H9 (cell line): ENCODE data around the gene ENO3. TPM values are rescaled to one million over a fixed set of nuclear protein-coding genes. Genes with fewer than 3 reads are reported as not detected.

ENCODE experiments used
- DNase-seq: peaks from one replicate; pipeline ENCODE4 v3.0.0-alpha.2; 2017
- H2AFZ ChIP-seq: one replicate; pipeline ENCODE4 v1.6.1; 2013; ENCODE audit warnings: mild to moderate bottlenecking, low read length, control low read depth, moderate library complexity
- H2AK5ac ChIP-seq: 2 replicates; pipeline ENCODE4 v1.6.1; 2013; ENCODE audit warnings: low read length, control low read depth, mixed read lengths; ENCODE audit not compliant: insufficient read length
- H2BK120ac ChIP-seq: one replicate; pipeline ENCODE4 v1.6.1; 2013; ENCODE audit warnings: low read depth, mild to moderate bottlenecking, low read length, control low read depth, inconsistent platforms; ENCODE audit not compliant: poor library complexity, severe bottlenecking
- H2BK12ac ChIP-seq: 2 replicates; pipeline ENCODE4 v1.6.1; 2013; ENCODE audit warnings: low read length, control low read depth, mixed read lengths, low read depth; ENCODE audit not compliant: insufficient read length
- H2BK15ac ChIP-seq: 2 replicates; pipeline ENCODE4 v1.6.1; 2013; ENCODE audit warnings: low read depth, low read length, control low read depth
- H2BK20ac ChIP-seq: one replicate; pipeline ENCODE4 v1.6.1; 2013; ENCODE audit warnings: low read depth, mild to moderate bottlenecking, low read length, control low read depth, inconsistent platforms; ENCODE audit not compliant: poor library complexity, severe bottlenecking
- H2BK5ac ChIP-seq: 2 replicates; pipeline ENCODE4 v1.6.1; 2013; ENCODE audit warnings: low read length, control low read depth, mixed read lengths; ENCODE audit not compliant: insufficient read length
- H3K14ac ChIP-seq: 2 replicates; pipeline ENCODE4 v1.6.1; 2013; ENCODE audit warnings: low read length, control low read depth; ENCODE audit not compliant: insufficient read depth
- H3K18ac ChIP-seq: 2 replicates; pipeline ENCODE4 v1.6.1; 2013; ENCODE audit warnings: low read depth, mild to moderate bottlenecking, mixed read lengths, low read length, control low read depth; ENCODE audit not compliant: insufficient read length
- H3K23ac ChIP-seq: 2 replicates; pipeline ENCODE4 v1.6.1; 2013; ENCODE audit warnings: low read length, control low read depth, mixed read lengths, low read depth; ENCODE audit not compliant: insufficient read length
- H3K23me2 ChIP-seq: 2 replicates; pipeline ENCODE4 v1.6.1; 2013; ENCODE audit warnings: low read depth, mild to moderate bottlenecking, mixed read lengths, low read length, control low read depth; ENCODE audit not compliant: insufficient read length, poor library complexity, severe bottlenecking
- H3K27ac ChIP-seq: 2 replicates; pipeline ENCODE4 v1.5.1; 2013; ENCODE audit warnings: low read length, control low read depth, mixed read lengths, low read depth; ENCODE audit not compliant: insufficient read length
- H3K27me3 ChIP-seq: 2 replicates; pipeline ENCODE4 v1.6.1; 2013; ENCODE audit warnings: low read length, control low read depth, inconsistent platforms; ENCODE audit not compliant: insufficient read depth
- H3K4ac ChIP-seq: 2 replicates; pipeline ENCODE4 v1.6.1; 2013; ENCODE audit warnings: low read depth, mild to moderate bottlenecking, control low read depth, inconsistent platforms, low read length, moderate library complexity
- H3K4me1 ChIP-seq: 2 replicates; pipeline ENCODE4 v1.6.1; 2013; ENCODE audit warnings: low read length, control low read depth, inconsistent platforms; ENCODE audit not compliant: insufficient read depth
- H3K4me2 ChIP-seq: 2 replicates; pipeline ENCODE4 v1.6.1; 2013; ENCODE audit warnings: low read length, control low read depth, mixed read lengths; ENCODE audit not compliant: insufficient read length, insufficient read depth
- H3K56ac ChIP-seq: 2 replicates; pipeline ENCODE4 v1.6.1; 2013; ENCODE audit warnings: low read depth, mild to moderate bottlenecking, mixed read lengths, low read length, control low read depth; ENCODE audit not compliant: insufficient read length
- H3K79me1 ChIP-seq: 2 replicates; pipeline ENCODE4 v1.6.1; 2013; ENCODE audit warnings: low read depth, mild to moderate bottlenecking, moderate library complexity, low read length, control low read depth, inconsistent platforms; ENCODE audit not compliant: insufficient read depth, poor library complexity, severe bottlenecking
- H3K79me2 ChIP-seq: 2 replicates; pipeline ENCODE4 v1.6.1; 2013; ENCODE audit warnings: low read length, control low read depth, inconsistent platforms; ENCODE audit not compliant: insufficient read depth
- H3K9ac ChIP-seq: 2 replicates; pipeline ENCODE4 v1.6.1; 2013; ENCODE audit warnings: low read length, control low read depth, mixed read lengths; ENCODE audit not compliant: insufficient read length; ENCODE audit errors: extremely low read depth
- H3K9me3 ChIP-seq: one replicate; pipeline ENCODE4 v1.6.1; 2013; ENCODE audit warnings: low read depth, low read length, inconsistent platforms; ENCODE audit not compliant: control insufficient read depth
- H3T11ph ChIP-seq: one replicate; pipeline ENCODE4 v1.6.1; 2013; ENCODE audit warnings: mild to moderate bottlenecking, low read length, control low read depth, inconsistent platforms
- H4K20me1 ChIP-seq: one replicate; pipeline ENCODE4 v1.6.1; 2013; ENCODE audit not compliant: control insufficient read depth, insufficient read length, insufficient read depth
- H4K5ac ChIP-seq: 2 replicates; pipeline ENCODE4 v1.6.1; 2013; ENCODE audit warnings: low read depth, mild to moderate bottlenecking, mixed read lengths, low read length, control low read depth; ENCODE audit not compliant: insufficient read length
- H4K8ac ChIP-seq: replicated peaks from 2 replicates; pipeline ENCODE4 v1.6.1; 2013; ENCODE audit warnings: low read length, control low read depth, mixed read lengths, low read depth; ENCODE audit not compliant: insufficient read length
- H4K91ac ChIP-seq: 2 replicates; pipeline ENCODE4 v1.6.1; 2013; ENCODE audit warnings: low read depth, mild to moderate bottlenecking, moderate library complexity, mixed read lengths, low read length, control low read depth; ENCODE audit not compliant: insufficient read length
- H3K27ac Mint-ChIP-seq, 3 experiments: 2 replicates in 2 of 3; 3 replicates in 1 of 3; pipeline ENCODE4 v1.8.0; 2020 to 2021; ENCODE audit warnings: mixed read lengths in 3 of 3, mild to moderate bottlenecking in 1 of 3, moderate library complexity in 1 of 3
- H3K27me3 Mint-ChIP-seq: 2 replicates; pipeline ENCODE4 v1.8.0; 2021; ENCODE audit warnings: low read depth, mild to moderate bottlenecking, moderate library complexity, mixed read lengths
- H3K36me3 Mint-ChIP-seq, 3 experiments: 2 replicates in 2 of 3; 3 replicates in 1 of 3; pipeline ENCODE4 v1.8.0; 2020 to 2021; ENCODE audit warnings: low read depth in 3 of 3, mixed read lengths in 3 of 3; ENCODE audit not compliant: insufficient read depth in 1 of 3
- H3K4me1 Mint-ChIP-seq, 2 experiments: 2 replicates each; pipeline ENCODE4 v1.8.0; 2020; ENCODE audit warnings: mixed read lengths in 2 of 2
- H3K4me3 Mint-ChIP-seq, 2 experiments: 2 replicates in 1 of 2; 3 replicates in 1 of 2; pipeline ENCODE4 v1.8.0; 2020 to 2021; ENCODE audit warnings: mild to moderate bottlenecking in 2 of 2, mixed read lengths in 2 of 2, moderate library complexity in 1 of 2
- H3K9me3 Mint-ChIP-seq, 2 experiments: 2 replicates in 1 of 2; 3 replicates in 1 of 2; pipeline ENCODE4 v1.8.0; 2020; ENCODE audit warnings: mild to moderate bottlenecking in 2 of 2, mixed read lengths in 2 of 2, moderate library complexity in 1 of 2
- WGBS: extraction: QIAGEN DNeasy Blood & Tissue Kit; methylation state at CpG from one replicate; pipeline ENCODE4 v1.1.7; 2013; ENCODE audit warnings: missing lambda C conversion rate, low lambda C conversion rate, mixed read lengths; ENCODE audit not compliant: insufficient read length; ENCODE audit errors: extremely low coverage; 5-methylcytosine and 5-hydroxymethylcytosine counted together
- total RNA-seq: library from RNA; stranded (reverse); gene quantifications from 2 replicates; pipeline ENCODE4 v1.2.1, GENCODE V29; 2021
- TF ChIP-seq, protein P1 (sequence below): fragments of 200-600 bp; sonication (generic); conservative IDR thresholded peaks from 3 replicates; pipeline ENCODE4 v1.8.0; 2021; ENCODE audit warnings: antibody characterized with exemption, mild to moderate bottlenecking

Gene ENO3
- total RNA-seq, 1 experiment from 2014 or later = 25.4 TPM

DNA sequence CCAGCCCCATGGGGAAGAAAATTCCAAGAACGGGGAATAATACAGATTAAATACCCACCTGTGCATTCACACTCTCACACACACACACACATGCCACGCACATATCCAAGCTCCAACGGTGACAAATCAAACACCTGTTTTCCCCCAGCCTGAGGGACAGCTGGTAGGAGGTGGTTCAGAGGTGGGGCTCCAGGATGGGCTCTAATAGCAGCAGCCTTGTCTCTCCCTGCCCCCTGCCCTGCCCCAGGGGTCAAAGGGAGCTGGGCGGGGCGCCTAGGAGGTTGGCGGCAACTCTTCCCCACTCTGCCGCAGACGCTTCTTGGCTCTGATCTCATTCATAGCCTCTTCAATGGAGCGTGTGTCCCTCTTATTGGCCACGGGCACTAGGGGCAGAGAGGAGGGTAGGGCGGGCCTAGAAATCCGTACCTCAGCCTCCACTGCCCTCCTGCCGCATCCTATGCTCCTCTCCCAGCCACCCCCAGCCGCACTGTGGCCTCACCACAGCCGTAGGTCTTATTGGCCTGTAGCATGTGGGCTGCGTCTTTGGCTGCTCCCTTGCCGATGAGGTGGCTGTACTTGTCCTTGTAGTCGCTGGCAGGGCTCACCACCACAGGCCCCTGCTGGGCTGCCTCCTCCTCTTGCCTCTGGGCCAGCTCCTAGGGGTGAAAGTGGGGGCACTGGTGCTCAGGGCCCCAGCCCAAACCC lies 8.5 kb downstream of the ENO3 start:
- H3K23ac ChIP-seq = no peak overlapping the region
- no peak overlapping the region for H4K5ac ChIP-seq
- H3K79me2 ChIP-seq = no peaks in the 10 kb centered on the region; the same call in 1 of the 2 replicates
- no peak overlapping the region for H4K91ac ChIP-seq
- H4K20me1 ChIP-seq = no peaks in the 10 kb centered on the region
- H2BK5ac ChIP-seq = no peak overlapping the region
- H3K27me3 ChIP-seq = no peaks in the 10 kb centered on the region
- DNase-seq = no peak
- no peak overlapping the region for H4K8ac ChIP-seq
- H2BK15ac ChIP-seq = no peak overlapping the region
- Mint-ChIP-seq H3K36me3 (peaks cover 12 to 30% (median 28%) of the 10 kb centered on the region in 3 experiments; a peak in 6 of 7 replicates), H3K4me1 (peaks cover 17 to 18% of the 10 kb centered on the region in 2 experiments), H3K4me3 (no peak overlapping the region), H3K27me3 (no peaks in the 10 kb centered on the region; the same call in 1 of the 2 replicates), H3K27ac (peak overlapping the region in 1 of 3 experiments; percentile 85; a peak in 3 of 7 replicates), H3K9me3 (peaks cover 0 to 3% of the 10 kb centered on the region in 2 experiments; a peak in 1 of 5 replicates)
- no peak overlapping the region for H3K56ac ChIP-seq
- WGBS = no CpG with 5 or more reads among the region's 18 CpGs
- no peaks in the 10 kb centered on the region for H3K23me2 ChIP-seq
- H3K9me3 ChIP-seq = no peaks in the 10 kb centered on the region
- TF ChIP-seq, protein P1, sequence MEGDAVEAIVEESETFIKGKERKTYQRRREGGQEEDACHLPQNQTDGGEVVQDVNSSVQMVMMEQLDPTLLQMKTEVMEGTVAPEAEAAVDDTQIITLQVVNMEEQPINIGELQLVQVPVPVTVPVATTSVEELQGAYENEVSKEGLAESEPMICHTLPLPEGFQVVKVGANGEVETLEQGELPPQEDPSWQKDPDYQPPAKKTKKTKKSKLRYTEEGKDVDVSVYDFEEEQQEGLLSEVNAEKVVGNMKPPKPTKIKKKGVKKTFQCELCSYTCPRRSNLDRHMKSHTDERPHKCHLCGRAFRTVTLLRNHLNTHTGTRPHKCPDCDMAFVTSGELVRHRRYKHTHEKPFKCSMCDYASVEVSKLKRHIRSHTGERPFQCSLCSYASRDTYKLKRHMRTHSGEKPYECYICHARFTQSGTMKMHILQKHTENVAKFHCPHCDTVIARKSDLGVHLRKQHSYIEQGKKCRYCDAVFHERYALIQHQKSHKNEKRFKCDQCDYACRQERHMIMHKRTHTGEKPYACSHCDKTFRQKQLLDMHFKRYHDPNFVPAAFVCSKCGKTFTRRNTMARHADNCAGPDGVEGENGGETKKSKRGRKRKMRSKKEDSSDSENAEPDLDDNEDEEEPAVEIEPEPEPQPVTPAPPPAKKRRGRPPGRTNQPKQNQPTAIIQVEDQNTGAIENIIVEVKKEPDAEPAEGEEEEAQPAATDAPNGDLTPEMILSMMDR = no peak
- no peak overlapping the region for H2BK12ac ChIP-seq
- H3K27ac ChIP-seq = no peak overlapping the region
- no peak overlapping the region for H2AK5ac ChIP-seq
- H3K18ac ChIP-seq = no peak overlapping the region
- no peak overlapping the region for H3T11ph ChIP-seq
- H3K4me1 ChIP-seq = peaks cover 3% of the 10 kb centered on the region; the same call in 1 of the 2 replicates
- H2AFZ ChIP-seq = no peak overlapping the region
- no peak overlapping the region for H2BK120ac ChIP-seq
- no peak overlapping the region for H3K14ac ChIP-seq
- no peak overlapping the region for H3K9ac ChIP-seq
- no peak overlapping the region for H2BK20ac ChIP-seq
- no peak overlapping the region for H3K4ac ChIP-seq
- no peaks in the 10 kb centered on the region for H3K79me1 ChIP-seq
- H3K4me2 ChIP-seq = no peak overlapping the region
